RWPE2 (cell line): ENCODE data around the gene ALG12.

Source experiments
- ATAC-seq: fragments of 200-7000 bp; cut with Tn5 transposase; 3 replicates; pipeline ENCODE4 v1.9.1; 2021; ENCODE audit warnings: low read depth
- DNase-seq: peaks from one replicate; pipeline ENCODE4 v3.0.0-alpha.2; 2020; ENCODE audit warnings: low spot score
- H3K27ac ChIP-seq: fragments of 450-650 bp; 2 replicates; pipeline ENCODE4 v1.5.1; 2017; ENCODE audit warnings: mild to moderate bottlenecking; ENCODE audit not compliant: poor library complexity, severe bottlenecking
- H3K27me3 ChIP-seq: fragments of 250-450 bp; sonication (Bioruptor Pico); 2 replicates; pipeline ENCODE4 v1.5.1; 2021; ENCODE audit warnings: mild to moderate bottlenecking, moderate library complexity; ENCODE audit not compliant: insufficient read depth, poor library complexity, severe bottlenecking
- H3K36me3 ChIP-seq: fragments of 250-450 bp; sonication (Bioruptor Pico); 2 replicates; pipeline ENCODE4 v1.5.1; 2020; ENCODE audit warnings: low read depth, mild to moderate bottlenecking, moderate library complexity
- H3K4me1 ChIP-seq: fragments of 250-450 bp; sonication (Bioruptor Pico); 2 replicates; pipeline ENCODE4 v1.5.1; 2021; ENCODE audit warnings: mild to moderate bottlenecking, moderate library complexity; ENCODE audit not compliant: insufficient read depth, poor library complexity, severe bottlenecking
- H3K4me3 ChIP-seq: fragments of 250-450 bp; sonication (Bioruptor Pico); 2 replicates; pipeline ENCODE4 v1.5.1; 2021; ENCODE audit warnings: mild to moderate bottlenecking, moderate library complexity; ENCODE audit not compliant: severe bottlenecking
- H3K9me3 ChIP-seq: fragments of 250-450 bp; sonication (Bioruptor Pico); 2 replicates; pipeline ENCODE4 v1.5.1; 2021; ENCODE audit warnings: mild to moderate bottlenecking, moderate library complexity; ENCODE audit not compliant: severe bottlenecking
- TF ChIP-seq, protein P1 (sequence below): fragments of 450-650 bp; IDR thresholded peaks from one replicate; pipeline ENCODE4 v1.5.1; 2017; ENCODE audit warnings: mild to moderate bottlenecking, moderate library complexity; ENCODE audit not compliant: poor library complexity, severe bottlenecking

Gene ALG12

GRCh38 chr22:49917974-49918910 is at the start of gene ALG12, which contains the start of gene CRELD2:
Gene ALG12, minus strand, starts transcription at chr22:49918438. Its CDS starts 4,673 bp downstream, at chr22:49913765.
Gene CRELD2, plus strand, starts transcription at chr22:49918634. Its CDS starts 136 bp downstream, at chr22:49918770.
- H3K27ac ChIP-seq: peak within 1 kb of the TSS; percentile 75
- no peaks in the 10 kb centered on the region for H3K4me1 ChIP-seq
- TF ChIP-seq, protein P1, sequence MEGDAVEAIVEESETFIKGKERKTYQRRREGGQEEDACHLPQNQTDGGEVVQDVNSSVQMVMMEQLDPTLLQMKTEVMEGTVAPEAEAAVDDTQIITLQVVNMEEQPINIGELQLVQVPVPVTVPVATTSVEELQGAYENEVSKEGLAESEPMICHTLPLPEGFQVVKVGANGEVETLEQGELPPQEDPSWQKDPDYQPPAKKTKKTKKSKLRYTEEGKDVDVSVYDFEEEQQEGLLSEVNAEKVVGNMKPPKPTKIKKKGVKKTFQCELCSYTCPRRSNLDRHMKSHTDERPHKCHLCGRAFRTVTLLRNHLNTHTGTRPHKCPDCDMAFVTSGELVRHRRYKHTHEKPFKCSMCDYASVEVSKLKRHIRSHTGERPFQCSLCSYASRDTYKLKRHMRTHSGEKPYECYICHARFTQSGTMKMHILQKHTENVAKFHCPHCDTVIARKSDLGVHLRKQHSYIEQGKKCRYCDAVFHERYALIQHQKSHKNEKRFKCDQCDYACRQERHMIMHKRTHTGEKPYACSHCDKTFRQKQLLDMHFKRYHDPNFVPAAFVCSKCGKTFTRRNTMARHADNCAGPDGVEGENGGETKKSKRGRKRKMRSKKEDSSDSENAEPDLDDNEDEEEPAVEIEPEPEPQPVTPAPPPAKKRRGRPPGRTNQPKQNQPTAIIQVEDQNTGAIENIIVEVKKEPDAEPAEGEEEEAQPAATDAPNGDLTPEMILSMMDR: no peak
- no peaks in the 10 kb centered on the region for H3K27me3 ChIP-seq
- H3K36me3 ChIP-seq: peaks cover 45% of the 10 kb centered on the region
- DNase-seq (peak; percentile 96), ATAC-seq (peak; percentile 95)
- H3K4me3 ChIP-seq: peak within 1 kb of the TSS; percentile 81
- no peaks in the 10 kb centered on the region for H3K9me3 ChIP-seq

- Histone ChIP-seq H3K27me3 (no peaks in the 10 kb centered on the region), H3K9me3 (no peaks in the 10 kb centered on the region), H3K4me3 (no peak overlapping the region), H3K36me3 (peaks cover 24% of the 10 kb centered on the region), H3K27ac (no peak overlapping the region), H3K4me1 (peaks cover 15% of the 10 kb centered on the region)
- ATAC-seq (no peak), DNase-seq (no peak)
- TF ChIP-seq, protein P1: no peak
These were observed 49.5 kb upstream of the ALG12 start for GRCh38 chr22:49967706-49968208.

- Histone ChIP-seq H3K4me3 (no peak overlapping the region), H3K27ac (no peak overlapping the region), H3K9me3 (no peaks in the 10 kb centered on the region), H3K36me3 (peaks cover 28% of the 10 kb centered on the region), H3K27me3 (no peaks in the 10 kb centered on the region), H3K4me1 (peaks cover 15% of the 10 kb centered on the region)
- TF ChIP-seq, protein P1: no peak
- no peak for ATAC-seq
- DNase-seq: peak; percentile 60
These were observed 48.8 kb upstream of the ALG12 start for GRCh38 chr22:49966774-49967705.

DNA sequence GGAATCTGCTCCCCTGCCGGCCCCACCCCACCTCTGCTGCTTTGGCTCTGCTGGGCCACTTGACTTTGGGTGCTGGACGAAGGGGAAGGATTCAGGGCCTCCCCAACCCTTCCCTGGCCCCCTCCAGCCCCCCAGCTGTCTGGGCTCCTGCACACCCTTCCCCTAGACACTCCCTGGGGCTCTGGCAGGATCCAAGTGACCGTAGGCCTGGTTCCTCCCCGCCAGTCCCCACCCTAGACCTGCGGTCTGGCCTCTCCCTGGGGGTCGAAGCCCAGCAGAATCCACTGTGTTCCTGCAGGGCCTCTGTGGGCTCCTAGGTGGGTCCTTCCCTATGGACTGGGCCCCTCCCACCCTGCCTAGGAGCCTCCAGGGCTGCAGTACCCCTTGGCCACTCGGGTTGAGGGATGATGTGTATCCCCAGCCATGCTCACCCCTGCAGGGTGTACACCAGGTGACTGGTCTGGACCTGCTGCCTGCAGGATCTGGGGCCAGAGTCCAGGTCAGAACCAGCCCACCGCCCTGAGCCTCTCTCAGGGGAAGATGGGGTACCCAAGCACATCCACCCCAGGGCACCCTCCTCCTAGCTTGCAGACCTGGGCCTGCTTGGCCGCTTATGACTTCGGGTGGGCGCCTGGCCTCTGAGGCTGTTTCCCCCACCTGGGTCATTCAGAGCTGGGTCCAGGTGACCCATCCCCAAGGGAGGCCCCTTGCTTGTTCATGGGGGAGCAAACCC is 48.0 kb upstream of the ALG12 start:
- TF ChIP-seq, protein P1: no peak
- ATAC-seq (no peak), DNase-seq (peak; percentile 55)
- Histone ChIP-seq H3K9me3 (no peaks in the 10 kb centered on the region), H3K36me3 (peaks cover 34% of the 10 kb centered on the region), H3K4me3 (no peak overlapping the region), H3K4me1 (peaks cover 15% of the 10 kb centered on the region), H3K27me3 (no peaks in the 10 kb centered on the region), H3K27ac (no peak overlapping the region)
